Activated CD4-positive, alpha-beta T cell treated with anti-CD3 and anti-CD28 coated beads for 36 hours (primary cell): Measurements from ENCODE around the gene NPAS3. TPM values are rescaled to one million over a fixed set of nuclear protein-coding genes. Genes with fewer than 3 reads are reported as not detected.

Experiments
- ATAC-seq: fragments of 200-7000 bp; cut with Tn5 transposase; one replicate; pipeline ENCODE4 v1.10.0; 2021; ENCODE audit warnings: mild to moderate bottlenecking, moderate library complexity
- CTCF ChIA-PET: fragments of 350-600 bp; sonication (Branson Sonifier 250); formaldehyde crosslinking; loops from one replicate; lab custom pipeline; 2021; ENCODE audit warnings: antibody characterized with exemption; lab: Charles Lee
- POLR2A ChIA-PET: fragments of 350-600 bp; sonication (Branson Sonifier 250); formaldehyde crosslinking; loops from one replicate; lab custom pipeline; 2021; ENCODE audit warnings: antibody characterized with exemption, inconsistent platforms; lab: Charles Lee
- DNase-seq: peaks from one replicate; pipeline ENCODE4 v3.0.0-alpha.2; 2020
- H3K27ac Mint-ChIP-seq: one replicate; pipeline ENCODE4 v1.8.0; 2021; ENCODE audit warnings: mixed read lengths
- H3K27me3 Mint-ChIP-seq: one replicate; pipeline ENCODE4 v1.8.0; 2021; ENCODE audit warnings: mixed read lengths
- H3K36me3 Mint-ChIP-seq: one replicate; pipeline ENCODE4 v1.8.0; 2021; ENCODE audit warnings: low read depth, mixed read lengths
- H3K4me1 Mint-ChIP-seq: one replicate; pipeline ENCODE4 v1.8.0; 2021; ENCODE audit warnings: mixed read lengths
- H3K4me3 Mint-ChIP-seq: one replicate; pipeline ENCODE4 v1.8.0; 2021; ENCODE audit warnings: mild to moderate bottlenecking, moderate library complexity, mixed read lengths
- H3K9me3 Mint-ChIP-seq: one replicate; pipeline ENCODE4 v1.8.0; 2021; ENCODE audit warnings: low read depth, mixed read lengths
- intact Hi-C, 2 experiments: fragments of 100-400 bp; cut with DNase I in 1 of 2; cut with micrococcal nuclease in 1 of 2; formaldehyde crosslinking; loops; one replicate each; pipeline versions ENCODE4 v1.14.2 to v1.15.1; 2022 to 2024; cut with DNase I, micrococcal nuclease
- total RNA-seq, 2 experiments: library from RNA; stranded (reverse); gene quantifications; one replicate each; pipeline ENCODE4 v1.2.3, GENCODE V29; 2021

NPAS3 gene
- total RNA-seq, 2 experiments from 2014 or later, result not detected

DNA sequence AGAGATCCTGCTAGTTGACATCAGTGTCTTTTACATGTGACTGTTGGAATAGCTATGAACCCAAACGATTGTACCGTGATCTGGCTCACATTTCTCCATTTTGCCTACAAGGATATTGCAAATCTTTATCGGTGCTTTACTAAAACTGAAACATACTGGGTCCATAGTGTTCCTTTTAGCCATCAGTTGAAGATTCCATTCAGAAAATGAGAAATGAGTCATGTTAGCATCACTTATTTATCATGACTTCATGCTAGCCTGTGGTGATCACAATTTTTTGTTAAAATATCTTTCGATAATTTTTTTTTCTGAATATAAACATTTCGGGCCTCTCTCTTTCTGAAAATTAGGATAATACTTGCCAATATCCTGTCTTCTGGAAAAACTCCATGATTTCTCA is 801.9 kb downstream of the NPAS3 start:
- intact Hi-C loops, result no loop called here
- Mint-ChIP-seq H3K4me1 (no peaks in the 10 kb centered on the region), H3K9me3 (peaks cover 2% of the 10 kb centered on the region), H3K36me3 (no peaks in the 10 kb centered on the region), H3K4me3 (no peak overlapping the region), H3K27me3 (peaks cover 7% of the 10 kb centered on the region), H3K27ac (no peak overlapping the region)
- POLR2A ChIA-PET, result no interaction called here
- CTCF ChIA-PET, result no interaction called here
- DNase-seq (no peak), ATAC-seq (no peak)

GRCh38 chr14:33742166-33742565 is 803.5 kb downstream of the NPAS3 start:
- Mint-ChIP-seq H3K4me3 (no peak overlapping the region), H3K4me1 (no peaks in the 10 kb centered on the region), H3K9me3 (peaks cover 2% of the 10 kb centered on the region), H3K27ac (no peak overlapping the region), H3K36me3 (no peaks in the 10 kb centered on the region), H3K27me3 (peaks cover 7% of the 10 kb centered on the region)
- ATAC-seq (no peak), DNase-seq (no peak)
- CTCF ChIA-PET, result interaction anchor here (0.6 kb wide), 1 partner anchor 265 kb away, joined by 4 read pairs; no protein-coding TSS in a partner anchor
- POLR2A ChIA-PET, result no interaction called here
- intact Hi-C loops, result no loop called here

- Mint-ChIP-seq H3K36me3 (no peaks in the 10 kb centered on the region), H3K27me3 (peaks cover 3% of the 10 kb centered on the region), H3K27ac (no peak overlapping the region), H3K9me3 (peaks cover 2% of the 10 kb centered on the region), H3K4me3 (no peak overlapping the region), H3K4me1 (no peaks in the 10 kb centered on the region)
- CTCF ChIA-PET, result no interaction called here
- POLR2A ChIA-PET, result no interaction called here
- no peak for DNase-seq
- intact Hi-C loops, result no loop called here
- ATAC-seq, result no peak
Measured at GRCh38 chr14:33745163-33745562, 806.5 kb downstream of the NPAS3 start.

GRCh38 chr14:33747749-33748148 is 809.1 kb downstream of the NPAS3 start:
- no peak overlapping the region for H3K27ac Mint-ChIP-seq
- no peak overlapping the region for H3K4me3 Mint-ChIP-seq
- POLR2A ChIA-PET, result no interaction called here
- DNase-seq (no peak), ATAC-seq (no peak)
- CTCF ChIA-PET, result no interaction called here
- no peaks in the 10 kb centered on the region for H3K36me3 Mint-ChIP-seq
- H3K4me1 Mint-ChIP-seq, result no peaks in the 10 kb centered on the region
- H3K27me3 Mint-ChIP-seq, result peaks cover 3% of the 10 kb centered on the region
- intact Hi-C loops, result no loop called here
- peaks cover 2% of the 10 kb centered on the region for H3K9me3 Mint-ChIP-seq

DNA sequence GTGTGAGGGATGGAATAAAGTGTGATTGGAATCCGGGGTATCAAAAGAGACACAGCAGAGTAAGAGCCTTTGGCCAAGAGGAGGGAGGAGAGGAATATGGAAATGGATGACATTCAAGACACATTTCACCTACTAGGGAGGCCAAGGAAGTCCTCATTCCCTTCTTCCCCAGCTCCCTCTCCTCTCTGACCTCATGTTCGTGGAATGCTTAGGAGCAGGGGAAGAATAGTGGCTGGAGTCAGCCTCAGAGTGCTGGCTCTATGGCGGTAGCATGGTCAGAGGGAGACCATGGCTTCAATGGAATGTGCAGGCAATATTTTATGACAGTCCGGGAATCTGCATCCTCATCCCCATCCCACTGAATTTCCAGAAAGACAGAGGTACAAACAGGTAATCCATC is 815.6 kb downstream of the NPAS3 start:
- H3K4me1 Mint-ChIP-seq, result no peaks in the 10 kb centered on the region
- no peak for ATAC-seq
- no peak for DNase-seq
- ChIA-PET POLR2A (no interaction called here), CTCF (no interaction called here)
- no peak overlapping the region for H3K4me3 Mint-ChIP-seq
- H3K9me3 Mint-ChIP-seq, result peaks cover 3% of the 10 kb centered on the region
- H3K27me3 Mint-ChIP-seq, result peaks cover 21% of the 10 kb centered on the region
- H3K36me3 Mint-ChIP-seq, result no peaks in the 10 kb centered on the region
- intact Hi-C loops, result no loop called here
- H3K27ac Mint-ChIP-seq, result no peak overlapping the region

- peaks cover 3% of the 10 kb centered on the region for H3K9me3 Mint-ChIP-seq
- intact Hi-C loops, result no loop called here
- ATAC-seq (no peak), DNase-seq (no peak)
- no peak overlapping the region for H3K4me3 Mint-ChIP-seq
- no peaks in the 10 kb centered on the region for H3K36me3 Mint-ChIP-seq
- no peak overlapping the region for H3K27ac Mint-ChIP-seq
- no peaks in the 10 kb centered on the region for H3K4me1 Mint-ChIP-seq
- ChIA-PET POLR2A (no interaction called here), CTCF (no interaction called here)
- H3K27me3 Mint-ChIP-seq, result peaks cover 25% of the 10 kb centered on the region
Measured at GRCh38 chr14:33755358-33755757, 816.7 kb downstream of the NPAS3 start.

GRCh38 chr14:33756833-33757232 is 818.2 kb downstream of the NPAS3 start:
- H3K4me3 Mint-ChIP-seq, result no peak overlapping the region
- H3K27me3 Mint-ChIP-seq, result peaks cover 25% of the 10 kb centered on the region
- peaks cover 3% of the 10 kb centered on the region for H3K9me3 Mint-ChIP-seq
- ChIA-PET CTCF (interaction anchor here (1.9 kb wide), 1 partner anchor 36 kb away, joined by 6 read pairs; no protein-coding TSS in a partner anchor), POLR2A (no interaction called here)
- H3K27ac Mint-ChIP-seq, result no peak overlapping the region
- intact Hi-C loops, result no loop called here
- ATAC-seq (no peak), DNase-seq (no peak)
- H3K36me3 Mint-ChIP-seq, result no peaks in the 10 kb centered on the region
- H3K4me1 Mint-ChIP-seq, result no peaks in the 10 kb centered on the region

GRCh38 chr14:33758547-33758946 is 819.9 kb downstream of the NPAS3 start:
- ATAC-seq (no peak), DNase-seq (no peak)
- Mint-ChIP-seq H3K4me1 (no peaks in the 10 kb centered on the region), H3K4me3 (no peak overlapping the region), H3K9me3 (peaks cover 3% of the 10 kb centered on the region), H3K27ac (no peak overlapping the region), H3K36me3 (no peaks in the 10 kb centered on the region), H3K27me3 (peaks cover 25% of the 10 kb centered on the region)
- intact Hi-C loops, result no loop called here
- ChIA-PET POLR2A (no interaction called here), CTCF (interaction anchor here (1.9 kb wide), 1 partner anchor 34 kb away, joined by 6 read pairs; no protein-coding TSS in a partner anchor)

- ATAC-seq, result no peak
- H3K4me1 Mint-ChIP-seq, result no peaks in the 10 kb centered on the region
- ChIA-PET POLR2A (no interaction called here), CTCF (no interaction called here)
- no peak overlapping the region for H3K4me3 Mint-ChIP-seq
- peaks cover 11% of the 10 kb centered on the region for H3K27me3 Mint-ChIP-seq
- H3K27ac Mint-ChIP-seq, result no peak overlapping the region
- H3K9me3 Mint-ChIP-seq, result no peaks in the 10 kb centered on the region
- DNase-seq, result no peak
- intact Hi-C loops, result no loop called here
- H3K36me3 Mint-ChIP-seq, result no peaks in the 10 kb centered on the region
Measured at GRCh38 chr14:33762161-33762851, 823.6 kb downstream of the NPAS3 start.

DNA sequence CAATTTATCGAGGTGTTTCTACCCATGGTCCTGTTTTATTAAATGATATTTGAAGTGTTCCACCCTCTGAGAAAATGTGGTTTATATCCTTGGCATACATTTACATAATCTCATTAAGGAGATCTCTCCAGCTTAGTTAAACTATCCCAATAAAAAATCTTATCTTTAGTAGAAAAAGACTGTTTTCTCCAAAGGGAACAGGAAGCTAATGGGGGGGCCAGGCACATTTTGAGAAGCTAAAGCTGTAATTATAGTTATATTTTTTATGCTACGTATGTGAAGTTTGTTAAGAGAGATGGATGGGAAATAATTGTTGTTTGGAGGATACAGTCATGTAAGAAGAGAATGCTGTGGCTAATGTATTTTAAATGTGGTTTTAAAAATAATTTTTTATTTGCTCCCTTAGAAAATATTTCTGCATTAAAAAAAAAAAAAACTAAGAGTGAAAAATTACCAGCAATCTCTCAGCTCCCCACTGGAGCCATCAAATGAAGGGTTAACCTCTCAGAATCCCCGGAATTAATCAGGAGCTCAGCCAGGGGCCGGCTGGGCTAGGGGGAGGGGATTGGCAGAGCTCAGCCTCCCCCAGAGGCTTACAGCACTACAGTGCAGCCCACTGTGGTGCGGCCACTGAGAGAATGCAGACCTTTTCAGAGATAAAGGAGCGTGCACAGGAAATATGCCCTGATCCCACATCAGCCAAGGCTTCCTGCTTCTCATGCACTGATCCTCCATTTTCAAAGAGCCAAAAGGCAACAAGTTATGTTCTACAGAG is 826.4 kb downstream of the NPAS3 start:
- H3K4me3 Mint-ChIP-seq, result no peak overlapping the region
- no peaks in the 10 kb centered on the region for H3K4me1 Mint-ChIP-seq
- H3K27ac Mint-ChIP-seq, result no peak overlapping the region
- H3K36me3 Mint-ChIP-seq, result no peaks in the 10 kb centered on the region
- no peaks in the 10 kb centered on the region for H3K9me3 Mint-ChIP-seq
- intact Hi-C loops, result no loop called here
- ChIA-PET POLR2A (interaction anchor here (0.5 kb wide), 1 partner anchor 55 kb away, joined by 3 read pairs; no protein-coding TSS in a partner anchor), CTCF (interaction anchor here (0.8 kb wide), 1 partner anchor 1262 kb away, joined by 3 read pairs; no protein-coding TSS in a partner anchor)
- H3K27me3 Mint-ChIP-seq, result peaks cover 8% of the 10 kb centered on the region
- DNase-seq, result no peak
- ATAC-seq, result no peak

- Mint-ChIP-seq H3K27ac (no peak overlapping the region), H3K4me3 (no peak overlapping the region), H3K4me1 (no peaks in the 10 kb centered on the region), H3K9me3 (no peaks in the 10 kb centered on the region), H3K27me3 (peaks cover 7% of the 10 kb centered on the region), H3K36me3 (no peaks in the 10 kb centered on the region)
- ATAC-seq (no peak), DNase-seq (no peak)
- intact Hi-C loops, result no loop called here
- POLR2A ChIA-PET, result no interaction called here
- CTCF ChIA-PET, result interaction anchor here (1.0 to 1.3 kb wide), 2 partner anchors 8 to 22 kb away, joined by 3 to 6 read pairs; no protein-coding TSS in a partner anchor
Measured at GRCh38 chr14:33767586-33768457, 829.1 kb downstream of the NPAS3 start.
